ENCODE measurements around the gene GORASP1. TPM values are rescaled to one million over a fixed set of nuclear protein-coding genes. Genes with fewer than 3 reads are reported as not detected.
A peak's percentile ranks its signal among the peaks of the same experiment; 100 is the strongest.

Gene GORASP1
- total RNA-seq, 1 experiment from 2014 or later = 23.1 TPM

DNA sequence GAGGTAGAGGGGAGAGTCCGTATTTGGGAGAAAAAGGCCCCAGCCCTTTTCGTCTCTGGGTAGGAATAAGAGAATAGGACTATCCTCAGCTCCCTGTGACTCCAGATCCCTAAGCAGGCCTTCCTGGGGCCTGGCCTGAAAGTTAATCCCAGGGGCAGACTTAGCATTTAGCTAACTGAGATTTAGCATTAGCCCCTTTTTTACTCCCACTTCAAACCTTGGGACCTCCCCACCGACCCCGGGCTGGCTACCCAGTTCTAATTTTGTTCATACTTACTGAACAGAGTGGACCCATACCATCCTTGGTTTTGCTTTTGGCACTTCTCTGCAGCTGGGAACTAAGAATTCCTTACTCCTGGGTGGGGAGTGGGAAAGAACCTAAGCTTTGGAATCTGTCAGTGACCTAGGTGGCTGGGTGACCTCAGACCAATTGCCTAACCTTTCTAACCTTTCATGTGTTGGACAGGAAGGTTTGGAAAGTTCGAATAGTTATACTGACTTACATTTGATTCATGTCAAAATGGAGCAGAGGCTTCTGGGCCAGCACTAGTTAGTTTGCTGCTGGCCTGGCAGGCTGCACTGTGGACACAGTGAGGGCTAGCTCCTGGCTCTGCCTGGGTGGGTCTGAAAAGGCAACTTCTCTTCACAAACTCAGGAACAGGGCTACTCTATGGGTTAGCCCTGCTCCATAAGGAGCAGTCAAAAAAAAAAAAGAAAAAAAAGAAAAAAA, 11.7 kb upstream of the GORASP1 start:
- no peaks in the 10 kb centered on the region for H3K4me1 ChIP-seq
- no peaks in the 10 kb centered on the region for H3K9me3 ChIP-seq (replicated peaks)
- DNase-seq = no peak
- no peaks in the 10 kb centered on the region for H3K36me3 ChIP-seq
- no peaks in the 10 kb centered on the region for H3K27me3 ChIP-seq
- H3K27ac ChIP-seq = no peak overlapping the region
- H3K4me3 ChIP-seq = no peak overlapping the region

GRCh38 chr3:39118079-39118478, 10.7 kb upstream of the GORASP1 start:
- DNase-seq = no peak
- Histone ChIP-seq H3K27me3 (no peaks in the 10 kb centered on the region), H3K4me1 (no peaks in the 10 kb centered on the region), H3K9me3 (replicated peaks) (no peaks in the 10 kb centered on the region), H3K27ac (no peak overlapping the region), H3K36me3 (no peaks in the 10 kb centered on the region), H3K4me3 (no peak overlapping the region)

DNA sequence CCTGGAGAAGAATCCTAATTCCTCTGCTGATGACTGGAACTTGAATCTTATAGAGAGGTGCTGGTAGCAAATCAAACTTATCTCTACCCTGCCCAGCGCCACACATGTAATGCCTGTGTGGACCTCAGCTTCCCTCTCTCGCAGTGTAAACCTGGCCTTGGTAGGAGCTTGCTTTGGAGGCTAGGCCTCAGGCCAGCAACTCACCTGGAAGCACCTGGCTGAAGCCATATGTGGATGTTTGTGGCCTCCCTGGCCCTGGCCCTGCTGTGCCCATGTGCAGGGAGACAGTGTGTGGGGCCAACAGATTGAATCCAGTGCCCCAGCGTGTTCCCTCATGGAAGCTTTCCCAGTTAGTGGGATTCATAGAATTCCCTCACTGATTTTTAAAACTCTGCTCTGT, 8.4 kb upstream of the GORASP1 start:
- Histone ChIP-seq H3K27ac (no peak overlapping the region), H3K4me3 (no peak overlapping the region), H3K9me3 (replicated peaks) (no peaks in the 10 kb centered on the region), H3K4me1 (no peaks in the 10 kb centered on the region), H3K36me3 (no peaks in the 10 kb centered on the region), H3K27me3 (no peaks in the 10 kb centered on the region)
- DNase-seq = no peak

GRCh38 chr3:39114456-39114855, 7.0 kb upstream of the GORASP1 start:
- H3K4me3 ChIP-seq = no peak overlapping the region
- no peaks in the 10 kb centered on the region for H3K9me3 ChIP-seq (replicated peaks)
- no peak overlapping the region for H3K27ac ChIP-seq
- no peaks in the 10 kb centered on the region for H3K4me1 ChIP-seq
- DNase-seq = no peak
- no peaks in the 10 kb centered on the region for H3K27me3 ChIP-seq
- no peaks in the 10 kb centered on the region for H3K36me3 ChIP-seq

GRCh38 chr3:39113291-39113690, 5.9 kb upstream of the GORASP1 start:
- H3K27ac ChIP-seq = no peak overlapping the region
- no peaks in the 10 kb centered on the region for H3K4me1 ChIP-seq
- H3K27me3 ChIP-seq = no peaks in the 10 kb centered on the region
- H3K9me3 ChIP-seq (replicated peaks) = no peaks in the 10 kb centered on the region
- DNase-seq = no peak
- no peak overlapping the region for H3K4me3 ChIP-seq
- no peaks in the 10 kb centered on the region for H3K36me3 ChIP-seq

- Histone ChIP-seq H3K36me3 (no peaks in the 10 kb centered on the region), H3K27me3 (no peaks in the 10 kb centered on the region), H3K27ac (no peak overlapping the region), H3K4me1 (no peaks in the 10 kb centered on the region), H3K4me3 (no peak overlapping the region), H3K9me3 (replicated peaks) (no peaks in the 10 kb centered on the region)
- DNase-seq = no peak
These were observed 5.1 kb upstream of the GORASP1 start for GRCh38 chr3:39112535-39112934.

GRCh38 chr3:39112113-39112512, 4.7 kb upstream of the GORASP1 start:
- Histone ChIP-seq H3K4me1 (no peaks in the 10 kb centered on the region), H3K36me3 (no peaks in the 10 kb centered on the region), H3K9me3 (replicated peaks) (no peaks in the 10 kb centered on the region), H3K27ac (no peak overlapping the region), H3K4me3 (no peak overlapping the region), H3K27me3 (no peaks in the 10 kb centered on the region)
- DNase-seq = no peak

- Histone ChIP-seq H3K27me3 (no peaks in the 10 kb centered on the region), H3K4me1 (peaks cover 7% of the 10 kb centered on the region; the same call in 1 of the 2 replicates), H3K27ac (no peak overlapping the region), H3K36me3 (no peaks in the 10 kb centered on the region), H3K9me3 (replicated peaks) (no peaks in the 10 kb centered on the region), H3K4me3 (no peak overlapping the region)
- DNase-seq = no peak
These were observed 2.7 kb upstream of the GORASP1 start for GRCh38 chr3:39110041-39110639.

- no peaks in the 10 kb centered on the region for H3K9me3 ChIP-seq (replicated peaks)
- H3K27me3 ChIP-seq = no peaks in the 10 kb centered on the region
- H3K4me3 ChIP-seq = no peak overlapping the region
- H3K36me3 ChIP-seq = no peaks in the 10 kb centered on the region
- DNase-seq = no peak
- H3K4me1 ChIP-seq = peaks cover 9% of the 10 kb centered on the region; the same call in 1 of the 2 replicates
- no peak overlapping the region for H3K27ac ChIP-seq
These were observed 1.7 kb upstream of the GORASP1 start for GRCh38 chr3:39109086-39109485.

DNA sequence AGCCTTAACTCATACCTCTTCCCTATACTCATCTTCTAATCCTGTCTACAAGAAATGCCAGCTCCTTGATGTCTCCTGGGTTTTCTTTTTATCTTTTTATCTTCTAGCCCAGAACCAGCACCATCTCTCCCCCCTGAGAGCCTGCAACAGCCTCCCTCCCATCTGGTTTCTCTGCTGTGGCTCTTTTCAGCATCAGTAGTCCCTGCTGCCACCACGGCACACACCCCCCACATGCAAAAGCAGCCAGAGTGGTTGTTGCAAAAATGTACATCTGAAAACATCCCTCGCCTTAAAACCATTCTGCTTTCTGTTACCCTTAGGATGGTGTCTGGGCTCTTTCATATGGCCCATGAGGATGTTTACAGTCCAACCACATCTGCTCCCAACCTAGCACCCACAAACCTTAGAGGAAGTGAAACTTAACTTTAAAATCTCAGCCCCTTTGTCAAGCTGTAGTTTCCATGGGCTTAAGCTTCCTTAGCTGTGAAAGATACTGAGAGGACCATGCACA, 828 bp upstream of the GORASP1 start:
- Histone ChIP-seq H3K27ac (no peak overlapping the region), H3K4me3 (peak overlapping the region; percentile 99), H3K9me3 (replicated peaks) (no peaks in the 10 kb centered on the region), H3K27me3 (no peaks in the 10 kb centered on the region), H3K4me1 (peaks cover 9% of the 10 kb centered on the region; the same call in 1 of the 2 replicates), H3K36me3 (no peaks in the 10 kb centered on the region)
- DNase-seq = no peak

DNA sequence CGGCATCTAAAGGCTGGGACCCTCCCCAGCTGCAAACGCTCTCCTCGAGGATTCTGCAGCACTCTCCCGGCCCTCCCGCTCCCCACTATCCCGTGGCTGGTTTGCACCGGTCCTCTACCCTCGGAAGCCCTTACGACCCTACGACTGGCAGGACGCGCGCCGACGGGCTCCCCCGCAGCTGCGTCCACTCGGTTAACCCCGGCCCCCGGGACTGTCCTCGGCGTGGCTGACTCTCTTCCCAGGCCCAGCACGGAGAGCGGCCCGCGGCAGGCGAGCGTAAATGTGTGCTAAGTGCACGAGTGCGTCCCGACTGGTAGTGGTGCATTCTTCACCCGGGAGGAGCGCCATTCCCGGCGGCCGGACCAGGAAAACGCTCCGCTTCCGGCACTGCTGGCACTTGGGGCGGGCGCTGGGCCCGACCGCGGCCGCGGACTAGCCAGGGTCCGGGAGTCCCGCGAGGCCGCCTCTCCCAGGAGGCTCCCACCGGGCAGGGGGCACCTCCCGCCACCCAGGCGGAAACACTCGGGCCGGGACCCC, 508 bp downstream of the GORASP1 start:
- no peaks in the 10 kb centered on the region for H3K27me3 ChIP-seq
- H3K9me3 ChIP-seq (replicated peaks) = no peaks in the 10 kb centered on the region
- peaks cover 9% of the 10 kb centered on the region; the same call in 1 of the 2 replicates for H3K4me1 ChIP-seq
- peak overlapping the region; percentile 99 for H3K4me3 ChIP-seq
- DNase-seq = peak; percentile 32 to 35
- peak overlapping the region; percentile 55; the same call in 1 of the 2 replicates for H3K27ac ChIP-seq
- H3K36me3 ChIP-seq = no peaks in the 10 kb centered on the region

GRCh38 chr3:39106281-39106811, 1.1 kb downstream of the GORASP1 start:
- Histone ChIP-seq H3K27ac (peak overlapping the region; percentile 55; the same call in 1 of the 2 replicates), H3K9me3 (replicated peaks) (no peaks in the 10 kb centered on the region), H3K36me3 (no peaks in the 10 kb centered on the region), H3K27me3 (no peaks in the 10 kb centered on the region), H3K4me3 (peak overlapping the region; percentile 99), H3K4me1 (peaks cover 9% of the 10 kb centered on the region; the same call in 1 of the 2 replicates)
- peak in 1 of 2 experiments; percentile 9 for DNase-seq

- Histone ChIP-seq H3K27me3 (no peaks in the 10 kb centered on the region), H3K4me1 (peaks cover 9% of the 10 kb centered on the region; the same call in 1 of the 2 replicates), H3K27ac (no peak overlapping the region), H3K36me3 (no peaks in the 10 kb centered on the region), H3K9me3 (replicated peaks) (no peaks in the 10 kb centered on the region), H3K4me3 (no peak overlapping the region; the same call in 1 of the 2 replicates)
- DNase-seq = no peak
These were observed 1.8 kb downstream of the GORASP1 start for GRCh38 chr3:39105687-39106063.

GRCh38 chr3:39104961-39105686, 2.3 kb downstream of the GORASP1 start:
- Histone ChIP-seq H3K4me3 (no peak overlapping the region), H3K4me1 (peaks cover 9% of the 10 kb centered on the region; the same call in 1 of the 2 replicates), H3K27ac (no peak overlapping the region), H3K9me3 (replicated peaks) (no peaks in the 10 kb centered on the region), H3K27me3 (no peaks in the 10 kb centered on the region), H3K36me3 (no peaks in the 10 kb centered on the region)
- DNase-seq = peak; percentile 13 to 22
